ENCODE results near the gene TDRD9.

DNA sequence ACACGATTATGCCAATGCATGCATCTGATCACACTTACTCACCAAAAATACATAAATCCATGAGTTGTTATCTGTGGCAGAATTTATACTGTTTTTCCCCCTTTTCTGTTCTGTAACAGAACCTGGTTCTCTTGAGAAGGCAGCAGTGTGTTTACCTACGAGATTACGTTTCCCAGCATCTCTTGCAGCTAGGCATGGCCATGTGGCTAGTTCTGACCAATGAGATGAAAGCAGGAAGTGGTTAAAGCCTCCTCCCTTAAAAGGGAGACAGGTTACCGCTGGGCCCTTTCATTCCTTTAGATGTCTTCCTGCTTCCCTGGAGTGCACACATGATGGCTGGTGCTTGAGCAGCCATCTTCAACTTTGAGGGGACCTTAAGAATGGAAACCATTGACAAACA is 145.5 kb downstream of the TDRD9 start:
- TF ChIP-seq, protein P1, sequence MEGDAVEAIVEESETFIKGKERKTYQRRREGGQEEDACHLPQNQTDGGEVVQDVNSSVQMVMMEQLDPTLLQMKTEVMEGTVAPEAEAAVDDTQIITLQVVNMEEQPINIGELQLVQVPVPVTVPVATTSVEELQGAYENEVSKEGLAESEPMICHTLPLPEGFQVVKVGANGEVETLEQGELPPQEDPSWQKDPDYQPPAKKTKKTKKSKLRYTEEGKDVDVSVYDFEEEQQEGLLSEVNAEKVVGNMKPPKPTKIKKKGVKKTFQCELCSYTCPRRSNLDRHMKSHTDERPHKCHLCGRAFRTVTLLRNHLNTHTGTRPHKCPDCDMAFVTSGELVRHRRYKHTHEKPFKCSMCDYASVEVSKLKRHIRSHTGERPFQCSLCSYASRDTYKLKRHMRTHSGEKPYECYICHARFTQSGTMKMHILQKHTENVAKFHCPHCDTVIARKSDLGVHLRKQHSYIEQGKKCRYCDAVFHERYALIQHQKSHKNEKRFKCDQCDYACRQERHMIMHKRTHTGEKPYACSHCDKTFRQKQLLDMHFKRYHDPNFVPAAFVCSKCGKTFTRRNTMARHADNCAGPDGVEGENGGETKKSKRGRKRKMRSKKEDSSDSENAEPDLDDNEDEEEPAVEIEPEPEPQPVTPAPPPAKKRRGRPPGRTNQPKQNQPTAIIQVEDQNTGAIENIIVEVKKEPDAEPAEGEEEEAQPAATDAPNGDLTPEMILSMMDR (IDR thresholded peaks at IDR 0.05), result no peak
- TF ChIP-seq POLR2AphosphoS5 (IDR thresholded peaks at IDR 0.05) (no peak), POLR2A (IDR thresholded peaks at IDR 0.05) (no peak), EP300 (IDR thresholded peaks at IDR 0.05) (no peak)

Data from stomach (tissue), 4 donors.